ENCODE measurements around the gene MYLK4. TPM values are rescaled to one million over a fixed set of nuclear protein-coding genes. Genes with fewer than 3 reads are reported as not detected.

The MYLK4 gene
- total and polyA plus RNA-seq, 5 donors: 1.3 to 3.7 (median 2.3) TPM

DNA sequence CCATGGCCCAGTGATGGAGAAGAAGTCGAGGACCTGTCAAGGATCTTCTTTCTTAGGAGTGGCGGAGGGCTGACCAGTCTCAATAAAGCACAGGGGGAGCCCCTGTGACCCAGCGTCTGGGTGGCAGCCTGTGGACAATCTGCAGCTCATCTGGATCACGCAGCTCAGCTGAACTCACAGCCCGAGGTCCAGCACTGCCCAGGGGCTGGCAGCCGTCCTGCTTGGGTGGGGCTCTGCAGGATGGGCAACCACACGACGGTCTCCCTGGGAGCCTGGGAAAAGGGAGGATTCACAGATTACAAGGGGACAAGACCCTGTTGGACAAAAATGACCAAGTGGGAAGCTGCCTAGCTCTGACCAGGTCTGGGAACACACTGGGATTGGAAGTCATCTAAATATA is 110.8 kb downstream of the MYLK4 start:
- Histone ChIP-seq H3K9me3 (ENCODE audit: control insufficient read depth, low read length) (no peaks in the 10 kb centered on the region), H3K27ac (ENCODE audit: low read length) (no peak overlapping the region), H3K4me3 (ENCODE audit: low read length) (no peak overlapping the region), H3K27me3 (ENCODE audit: control insufficient read depth, insufficient read depth) (no peaks in the 10 kb centered on the region), H3K4me1 (ENCODE audit: control insufficient read depth, insufficient read depth, low read length) (no peaks in the 10 kb centered on the region)
- DNase-seq (no peak), ATAC-seq (no peak)
- 76% methylated on average over 8 of the region's 8 CpGs for WGBS
- intact Hi-C loops (cut with DNase I): loop anchor here in 3 of 4 donors (5.0 to 10.0 kb wide), 6 partner anchors 165 to 1043 kb away; partner anchors contain the start of gene FOXC1 (in 1 of the 3)

DNA sequence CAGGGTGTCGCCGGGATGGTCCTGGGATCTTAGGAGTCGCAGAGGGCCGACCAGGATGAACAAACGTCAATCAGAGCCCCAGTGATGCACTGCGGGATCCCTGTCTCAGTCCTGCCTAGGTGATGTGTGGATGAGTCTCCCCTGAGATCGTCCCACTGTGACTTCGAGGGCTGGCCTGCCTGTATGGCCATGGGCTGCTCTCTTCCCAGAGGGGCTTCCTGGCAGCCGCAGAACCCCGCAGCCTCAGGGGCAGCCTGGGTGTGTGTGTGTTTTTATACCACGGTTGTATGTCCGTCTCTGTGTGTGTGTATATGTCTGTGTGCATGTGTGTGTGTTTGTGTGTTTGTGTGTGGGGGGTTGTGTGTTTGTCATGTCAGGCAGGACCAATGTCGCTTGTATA is 111.6 kb downstream of the MYLK4 start:
- Histone ChIP-seq H3K4me3 (ENCODE audit: low read length) (no peak overlapping the region), H3K4me1 (ENCODE audit: control insufficient read depth, insufficient read depth, low read length) (no peaks in the 10 kb centered on the region), H3K9me3 (ENCODE audit: control insufficient read depth, low read length) (no peaks in the 10 kb centered on the region), H3K27me3 (ENCODE audit: control insufficient read depth, insufficient read depth) (no peaks in the 10 kb centered on the region), H3K27ac (ENCODE audit: low read length) (no peak overlapping the region)
- DNase-seq: no peak
- 90% methylated on average over 13 of the region's 13 CpGs for WGBS
- intact Hi-C loops (cut with DNase I): loop anchor here in 3 of 4 donors (5.0 to 10.0 kb wide), 6 partner anchors 164 to 1042 kb away; partner anchors contain the start of gene FOXC1 (in 1 of the 3)
- no peak for ATAC-seq

DNA sequence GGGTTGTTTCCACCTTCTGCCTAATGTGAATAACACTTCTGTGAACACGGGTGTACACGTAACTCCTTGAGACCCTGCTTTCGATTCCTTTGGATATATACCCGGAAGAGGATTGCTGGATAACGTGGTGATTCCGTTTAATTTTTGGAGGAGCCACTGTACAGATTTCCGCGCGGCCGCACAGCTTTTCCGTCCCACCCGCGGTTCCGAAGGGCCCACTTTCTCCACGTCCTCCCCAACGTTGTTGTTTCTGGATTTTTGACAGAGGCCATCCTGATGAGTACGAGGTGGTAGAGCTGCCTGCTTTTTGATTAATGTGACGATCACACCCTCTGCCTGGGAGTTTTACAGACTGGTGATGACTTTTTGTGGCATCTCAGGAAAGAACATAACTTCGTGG is 114.0 kb downstream of the MYLK4 start:
- Histone ChIP-seq H3K27me3 (ENCODE audit: control insufficient read depth, insufficient read depth) (no peaks in the 10 kb centered on the region), H3K4me1 (ENCODE audit: control insufficient read depth, insufficient read depth, low read length) (peaks cover 4% of the 10 kb centered on the region), H3K27ac (ENCODE audit: low read length) (no peak overlapping the region), H3K4me3 (ENCODE audit: low read length) (no peak overlapping the region), H3K9me3 (ENCODE audit: control insufficient read depth, low read length) (no peaks in the 10 kb centered on the region)
- intact Hi-C loops (cut with DNase I): loop anchor here in 3 of 4 donors (5.0 to 10.0 kb wide), 6 partner anchors 162 to 1039 kb away; partner anchors contain the start of gene FOXC1 (in 1 of the 3)
- ATAC-seq: no peak
- no peak for DNase-seq
- WGBS: 96% methylated on average over 19 of the region's 19 CpGs

DNA sequence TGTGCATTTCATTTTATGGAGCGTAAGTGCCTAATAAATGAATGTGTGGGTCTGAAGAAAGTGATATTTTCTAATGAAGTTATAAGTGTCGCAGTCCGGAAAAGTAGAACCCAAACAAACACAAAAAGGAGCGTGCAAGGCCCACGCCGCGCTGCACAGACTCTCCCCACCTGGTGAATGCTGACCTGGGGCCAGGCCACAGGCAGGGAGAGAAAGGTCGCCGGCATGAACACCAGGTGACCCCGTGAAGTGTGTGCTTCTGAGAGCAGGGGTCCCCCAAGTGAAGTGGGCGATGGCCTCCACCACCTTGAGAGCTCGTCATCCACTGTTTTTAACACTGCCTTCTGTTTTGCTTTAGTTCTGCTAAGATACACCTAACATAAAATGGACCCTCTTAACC is 114.8 kb downstream of the MYLK4 start:
- H3K27ac ChIP-seq (ENCODE audit: low read length): no peak overlapping the region
- intact Hi-C loops (cut with DNase I): loop anchor here in 3 of 4 donors (5.0 to 10.0 kb wide), 6 partner anchors 161 to 1039 kb away; partner anchors contain the start of gene FOXC1 (in 1 of the 3)
- no peaks in the 10 kb centered on the region for H3K27me3 ChIP-seq (ENCODE audit: control insufficient read depth, insufficient read depth)
- peaks cover 4% of the 10 kb centered on the region for H3K4me1 ChIP-seq (ENCODE audit: control insufficient read depth, insufficient read depth, low read length)
- DNase-seq (peak in 1 of 3 donors; percentile 54), ATAC-seq (no peak)
- 97% methylated on average over 12 of the region's 12 CpGs for WGBS
- no peak overlapping the region for H3K4me3 ChIP-seq (ENCODE audit: low read length)
- no peaks in the 10 kb centered on the region for H3K9me3 ChIP-seq (ENCODE audit: control insufficient read depth, low read length)

DNA sequence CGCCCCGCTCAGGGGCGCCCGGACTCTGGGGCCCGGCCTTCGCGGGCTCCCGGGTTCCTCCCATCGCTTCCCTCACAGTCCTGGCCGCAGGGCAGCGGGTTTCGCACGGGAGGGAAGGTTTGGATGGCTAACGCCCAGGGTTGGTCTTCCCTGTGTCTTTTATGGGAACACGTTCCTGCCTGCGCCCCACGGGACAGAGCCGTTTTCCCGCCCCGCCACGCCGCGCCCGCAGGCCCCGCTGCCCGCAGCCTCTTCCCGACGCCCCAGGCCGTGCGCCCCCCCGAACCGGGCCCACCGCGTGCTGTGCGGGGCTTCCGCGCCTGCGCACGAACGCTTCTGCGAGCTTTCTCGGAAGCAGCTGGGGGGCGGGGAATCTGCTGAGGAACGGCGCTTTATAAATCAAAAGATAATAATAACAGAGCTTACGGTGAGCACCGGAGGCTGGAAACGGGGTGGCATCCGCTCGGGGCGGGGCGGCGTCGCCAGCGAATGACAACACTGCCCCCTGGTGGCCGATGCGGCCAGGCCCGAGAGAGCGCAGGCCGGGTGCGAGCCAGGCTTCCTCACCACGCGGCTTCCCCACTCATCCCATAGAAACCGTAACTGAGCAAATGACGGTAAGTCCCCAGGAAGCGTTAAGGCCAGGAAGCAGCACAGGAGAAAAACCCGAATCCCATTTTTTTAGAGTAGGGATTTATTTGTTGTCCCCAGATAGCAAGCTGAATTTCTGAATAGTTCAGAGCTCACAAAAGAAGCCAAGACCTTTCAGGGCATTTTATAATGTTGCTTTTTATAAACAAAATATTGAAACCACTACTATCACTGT is 116.4 kb downstream of the MYLK4 start:
- intact Hi-C loops (cut with DNase I): loop anchor here (5.0 to 10.0 kb wide), 6 partner anchors 160 to 1032 kb away; partner anchors contain the start of gene FOXC1 (in 1 of the 4)
- Histone ChIP-seq H3K9me3 (ENCODE audit: control insufficient read depth, low read length) (no peaks in the 10 kb centered on the region), H3K4me1 (ENCODE audit: control insufficient read depth, insufficient read depth, low read length) (peaks cover 4% of the 10 kb centered on the region), H3K27me3 (ENCODE audit: control insufficient read depth, insufficient read depth) (no peaks in the 10 kb centered on the region), H3K4me3 (ENCODE audit: low read length) (peak overlapping the region; percentile 69), H3K27ac (ENCODE audit: low read length) (peak overlapping the region; percentile 54)
- ATAC-seq (peak; percentile 95), DNase-seq (peak; percentile 91 to 95 (median 95))
- WGBS: 3% methylated on average over 67 of the region's 67 CpGs

DNA sequence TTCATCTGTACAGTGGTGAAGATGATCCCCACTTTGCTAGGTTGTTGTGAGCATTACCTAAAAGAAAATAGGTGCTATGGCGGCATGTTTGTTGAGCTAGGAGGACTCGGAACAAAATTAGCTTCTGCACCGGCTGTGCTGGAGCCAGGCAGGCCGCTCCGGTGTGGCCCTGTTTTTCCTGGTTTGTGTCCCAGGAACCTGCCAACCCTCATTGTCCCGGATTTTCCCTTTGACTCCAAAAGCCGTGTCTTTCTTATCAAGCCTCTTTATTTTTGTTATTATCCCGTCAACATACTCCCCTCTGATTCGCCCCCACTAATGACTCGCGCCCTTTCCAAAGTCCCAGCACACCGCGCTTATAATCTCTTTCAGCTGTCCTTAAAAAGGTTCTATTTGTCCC is 117.0 kb downstream of the MYLK4 start:
- H3K9me3 ChIP-seq (ENCODE audit: control insufficient read depth, low read length): no peaks in the 10 kb centered on the region
- peak overlapping the region; percentile 69 for H3K4me3 ChIP-seq (ENCODE audit: low read length)
- ATAC-seq (peak in 1 of 2 donors; percentile 33), DNase-seq (peak in 1 of 3 donors; percentile 62)
- WGBS: 45% methylated on average over 13 of the region's 13 CpGs
- peak overlapping the region; percentile 54 for H3K27ac ChIP-seq (ENCODE audit: low read length)
- no peaks in the 10 kb centered on the region for H3K27me3 ChIP-seq (ENCODE audit: control insufficient read depth, insufficient read depth)
- intact Hi-C loops (cut with DNase I): loop anchor here (5.0 to 10.0 kb wide), 6 partner anchors 159 to 1031 kb away; partner anchors contain the start of gene FOXC1 (in 1 of the 4)
- peaks cover 4% of the 10 kb centered on the region for H3K4me1 ChIP-seq (ENCODE audit: control insufficient read depth, insufficient read depth, low read length)

DNA sequence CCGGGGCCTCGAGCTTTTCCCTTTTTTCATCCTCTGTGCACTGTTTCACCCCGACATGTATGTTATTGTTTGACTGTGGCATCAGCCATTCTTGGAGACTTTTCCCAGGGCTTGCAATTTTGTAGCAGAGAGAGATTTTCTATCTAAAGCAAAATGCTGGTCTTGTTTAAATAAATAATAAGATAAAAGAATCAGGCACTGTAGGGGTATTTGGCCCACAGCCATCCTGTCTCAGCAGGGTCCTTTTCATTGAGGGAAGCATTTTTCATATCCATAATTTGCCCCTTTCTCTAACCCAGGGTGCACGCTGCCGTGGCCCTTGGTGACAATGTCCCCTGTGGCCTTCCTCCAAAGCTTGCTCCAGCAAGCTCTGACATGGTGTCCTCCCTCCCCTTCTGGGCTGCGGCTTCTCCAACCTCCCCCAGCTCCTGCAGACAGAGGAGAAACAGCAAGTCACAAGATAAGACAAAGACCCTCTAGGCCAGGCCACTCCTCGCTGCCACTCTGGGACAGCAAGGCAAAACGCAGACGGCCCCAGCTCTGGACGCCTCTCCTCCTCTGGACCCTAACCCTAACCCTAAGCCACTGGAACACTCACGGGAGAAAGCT is 117.6 kb downstream of the MYLK4 start:
- Histone ChIP-seq H3K27ac (ENCODE audit: low read length) (peak overlapping the region; percentile 15), H3K4me3 (ENCODE audit: low read length) (no peak overlapping the region), H3K4me1 (ENCODE audit: control insufficient read depth, insufficient read depth, low read length) (peaks cover 4% of the 10 kb centered on the region), H3K9me3 (ENCODE audit: control insufficient read depth, low read length) (no peaks in the 10 kb centered on the region), H3K27me3 (ENCODE audit: control insufficient read depth, insufficient read depth) (no peaks in the 10 kb centered on the region)
- intact Hi-C loops (cut with DNase I): loop anchor here (5.0 to 10.0 kb wide), 6 partner anchors 158 to 1031 kb away; partner anchors contain the start of gene FOXC1 (in 1 of the 4)
- DNase-seq (peak in 2 of 3 donors; percentile 52 to 65), ATAC-seq (no peak)
- 77% methylated on average over 11 of the region's 11 CpGs for WGBS

DNA sequence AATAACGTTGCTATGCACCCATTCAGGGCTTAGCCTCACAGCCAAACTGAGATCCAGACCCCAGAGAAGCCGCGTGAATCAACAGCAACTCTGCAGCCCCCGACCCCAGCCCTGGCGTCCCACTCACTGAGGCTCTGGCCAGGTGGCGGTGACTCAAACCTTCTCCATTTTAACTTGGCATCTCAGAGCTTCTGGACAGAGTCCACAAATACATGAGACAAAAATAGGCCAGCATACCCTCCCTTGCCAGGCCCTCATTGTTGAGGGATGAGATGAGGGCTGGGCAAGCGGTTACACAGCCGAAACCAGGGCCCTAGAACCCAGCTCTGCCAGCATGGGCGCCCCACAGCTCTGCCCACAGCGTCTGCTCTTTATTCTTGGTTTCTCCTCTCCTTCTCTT is 118.4 kb downstream of the MYLK4 start:
- peaks cover 4% of the 10 kb centered on the region for H3K4me1 ChIP-seq (ENCODE audit: control insufficient read depth, insufficient read depth, low read length)
- DNase-seq: no peak
- H3K27ac ChIP-seq (ENCODE audit: low read length): peak overlapping the region; percentile 15
- peak; percentile 15 to 61 for ATAC-seq
- H3K4me3 ChIP-seq (ENCODE audit: low read length): no peak overlapping the region
- intact Hi-C loops (cut with DNase I): loop anchor here (5.0 to 10.0 kb wide), 6 partner anchors 158 to 1030 kb away; partner anchors contain the start of gene FOXC1 (in 1 of the 4)
- H3K9me3 ChIP-seq (ENCODE audit: control insufficient read depth, low read length): no peaks in the 10 kb centered on the region
- 63% methylated on average over 10 of the region's 10 CpGs for WGBS
- no peaks in the 10 kb centered on the region for H3K27me3 ChIP-seq (ENCODE audit: control insufficient read depth, insufficient read depth)

DNA sequence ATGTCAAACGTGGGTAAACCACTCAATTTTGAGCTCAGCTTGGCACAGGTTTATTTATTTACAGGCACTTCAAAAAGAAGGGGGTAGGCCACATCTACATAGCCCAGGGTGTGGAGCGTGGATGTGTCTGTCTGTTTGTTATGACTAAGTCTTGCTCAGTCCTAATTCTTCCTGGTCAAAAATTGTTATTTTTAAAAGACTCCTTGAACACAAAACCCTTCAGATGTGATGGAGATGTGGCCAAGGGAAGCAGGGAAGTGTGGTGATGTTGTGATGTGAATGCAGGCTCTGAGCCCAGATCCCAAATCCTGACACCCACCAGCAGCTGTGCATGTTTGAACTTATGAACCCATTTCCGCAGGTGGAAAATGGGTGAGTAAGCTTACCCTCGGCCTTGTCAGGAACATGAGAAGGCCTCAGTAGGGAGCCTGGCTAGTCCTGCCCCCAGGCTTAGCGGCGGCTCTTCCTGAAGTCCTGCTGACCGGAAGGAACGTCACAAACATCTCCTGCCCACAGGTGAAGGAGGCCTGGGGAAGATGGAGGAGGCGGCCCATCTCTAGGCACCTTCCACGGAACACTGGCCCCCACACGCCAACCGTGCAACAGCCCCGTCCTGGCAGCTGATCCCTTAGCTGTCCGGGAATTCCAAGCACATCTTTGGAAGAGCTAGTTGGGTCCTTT is 119.7 kb downstream of the MYLK4 start:
- Histone ChIP-seq H3K4me3 (ENCODE audit: low read length) (no peak overlapping the region), H3K27ac (ENCODE audit: low read length) (no peak overlapping the region), H3K9me3 (ENCODE audit: control insufficient read depth, low read length) (no peaks in the 10 kb centered on the region), H3K27me3 (ENCODE audit: control insufficient read depth, insufficient read depth) (no peaks in the 10 kb centered on the region), H3K4me1 (ENCODE audit: control insufficient read depth, insufficient read depth, low read length) (peaks cover 4% of the 10 kb centered on the region)
- intact Hi-C loops (cut with DNase I): loop anchor here (5.0 to 10.0 kb wide), 6 partner anchors 156 to 1029 kb away; partner anchors contain the start of gene FOXC1 (in 1 of the 4)
- 79% methylated on average over 14 of the region's 14 CpGs for WGBS
- no peak for ATAC-seq
- DNase-seq: no peak

DNA sequence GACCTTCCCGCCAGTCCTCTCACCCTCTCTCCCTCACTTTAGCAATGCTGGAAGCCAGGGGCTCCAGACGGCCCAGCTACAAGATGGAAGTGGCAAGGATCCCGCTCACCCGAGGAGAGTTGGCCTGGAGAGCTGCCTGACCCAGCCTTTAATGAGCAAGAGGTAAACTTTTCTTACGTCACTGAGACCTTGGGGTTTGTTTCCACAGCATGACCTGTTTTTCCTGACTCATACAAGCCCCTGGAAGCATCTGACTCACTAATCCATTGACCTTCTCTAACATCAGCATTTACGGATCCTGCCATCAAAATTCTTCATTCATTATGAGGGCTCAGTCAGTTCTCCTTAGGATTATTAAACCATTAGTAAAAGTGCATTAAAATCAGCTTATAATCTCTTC is 120.4 kb downstream of the MYLK4 start:
- Histone ChIP-seq H3K4me3 (ENCODE audit: low read length) (no peak overlapping the region), H3K9me3 (ENCODE audit: control insufficient read depth, low read length) (no peaks in the 10 kb centered on the region), H3K27me3 (ENCODE audit: control insufficient read depth, insufficient read depth) (no peaks in the 10 kb centered on the region), H3K27ac (ENCODE audit: low read length) (no peak overlapping the region), H3K4me1 (ENCODE audit: control insufficient read depth, insufficient read depth, low read length) (peaks cover 4% of the 10 kb centered on the region)
- DNase-seq: peak in 1 of 3 donors; percentile 53
- 84% methylated on average over 6 of the region's 6 CpGs for WGBS
- intact Hi-C loops (cut with DNase I): loop anchor here (5.0 to 10.0 kb wide), 6 partner anchors 156 to 1028 kb away; partner anchors contain the start of gene FOXC1 (in 1 of the 4)
- ATAC-seq: peak in 1 of 2 donors; percentile 1
